Spleen (tissue), 11 donors: Measurements from ENCODE around the gene MARK1. TPM values are rescaled to one million over a fixed set of nuclear protein-coding genes. Genes with fewer than 3 reads are reported as not detected.

Source experiments
- DNase-seq: peaks from one replicate; pipeline ENCODE4 v3.0.0-alpha.2; 2020
- H3K27ac ChIP-seq, 8 donors: fragments of 200-600 bp; sonication (generic) in 7 of 8; 1 replicate in 4 of 8; 2 replicates in 4 of 8; pipeline versions ENCODE4 v1.5.0 to v1.8.0; 2016 to 2021; ENCODE audit warnings: inconsistent platforms in 4 of 8, mild to moderate bottlenecking in 4 of 8, moderate library complexity in 1 of 8
- H3K27me3 ChIP-seq, 7 donors: fragments of 200-600 bp; sonication (generic) in 6 of 7; replicated peaks in 1 of 7; 1 replicate in 4 of 7; 2 replicates in 3 of 7; pipeline versions ENCODE4 v1.5.0 to v1.8.0; 2016 to 2021; ENCODE audit warnings: inconsistent platforms in 3 of 7, mild to moderate bottlenecking in 1 of 7
- H3K36me3 ChIP-seq, 6 donors: fragments of 200-600 bp; sonication (generic) in 5 of 6; 1 replicate in 4 of 6; 2 replicates in 2 of 6; pipeline versions ENCODE4 v1.5.0 to v1.8.0; 2016 to 2021; ENCODE audit warnings: inconsistent platforms in 2 of 6
- H3K4me1 ChIP-seq, 6 donors: fragments of 200-600 bp; sonication (generic) in 5 of 6; 1 replicate in 3 of 6; 2 replicates in 3 of 6; pipeline versions ENCODE4 v1.5.0 to v1.8.0; 2016 to 2021; ENCODE audit warnings: inconsistent platforms in 3 of 6
- H3K4me3 ChIP-seq, 8 donors: fragments of 200-600 bp; sonication (generic) in 7 of 8; 1 replicate in 4 of 8; 2 replicates in 4 of 8; pipeline versions ENCODE4 v1.5.0 to v1.8.0; 2016 to 2021; ENCODE audit warnings: inconsistent platforms in 4 of 8, mild to moderate bottlenecking in 4 of 8, moderate library complexity in 2 of 8
- H3K9me3 ChIP-seq, 8 donors: fragments of 200-600 bp; sonication (generic) in 7 of 8; 1 replicate in 4 of 8; 2 replicates in 4 of 8; pipeline versions ENCODE4 v1.5.0 to v1.8.0; 2016 to 2021; ENCODE audit warnings: inconsistent platforms in 4 of 8
- CTCF ChIP-seq, 11 experiments: fragments of 200-600 bp in 7 of 11; fragments of 450-650 bp in 4 of 11; sonication (generic) in 4 of 11; IDR thresholded peaks in 8 of 11; conservative IDR thresholded peaks in 3 of 11; 1 replicate in 7 of 11; 2 replicates in 4 of 11; pipeline versions ENCODE4 v1.4.0 to v1.8.0; 2016 to 2021; ENCODE audit warnings: antibody characterized with exemption in 11 of 11, inconsistent platforms in 4 of 11, mild to moderate bottlenecking in 1 of 11
- POLR2A ChIP-seq, 3 donors: fragments of 450-650 bp; IDR thresholded peaks; one replicate each; pipeline ENCODE4 v1.5.1; 2017; ENCODE audit warnings: antibody characterized with exemption in 3 of 3, mild to moderate bottlenecking in 1 of 3
- POLR2AphosphoS5 ChIP-seq, 3 donors: sonication (generic); formaldehyde crosslinking; IDR thresholded peaks; one replicate each; pipeline ENCODE4 v1.5.1; 2017; ENCODE audit warnings: antibody characterized with exemption in 3 of 3
- WGBS, 5 donors: extraction: QIAGEN DNeasy Blood & Tissue Kit in 3 of 5; methylation state at CpG; one replicate each; pipeline versions ENCODE4 v1.1.5 to v1.1.7; 2013 to 2018; 5-methylcytosine and 5-hydroxymethylcytosine counted together
- intact Hi-C: fragments of 100-400 bp; cut with DNase I; formaldehyde crosslinking; loops from one replicate; pipeline ENCODE4 v1.15.0; 2023; ENCODE audit warnings: low total_unique reads
- polyA plus RNA-seq, 3 donors: library from polyadenylated mRNA; stranded (reverse); fragments of 200-250 nt; gene quantifications; one replicate each; pipeline ENCODE4 v1.2.1, GENCODE V29; 2013
- total RNA-seq, 7 donors: library from RNA; depleted of rRNA in 3 of 7; stranded (reverse); fragments of >200 nt in 3 of 7; fragmentation: NEBNext Ultra II Directional in 4 of 7; extraction: Animal tissue kit (Norgen Biotek cat#: 25700) in 4 of 7; gene quantifications; one replicate each; pipeline versions ENCODE4 v1.1.0 to v1.2.1, GENCODE V29; 2016 to 2021
- donor health status: healthy with polysubstance abuse.
- donor health status: DM: no; HTN: no; CAD: no; lungs with moderate emphysema.
- donor health status: DM: no; HTN: no; CAD: no.
- donor health status: Bipolar disorder and iron deficiency.
- donor health status: healthy.
- donor health status: DM: no; HTN: no; CAD: no.
- donor health status: DM: yes; HTN: yes; CAD: no.

MARK1 gene
- total and polyA plus RNA-seq, 10 donors, result 0.59 to 3.9 (median 2.1) TPM

GRCh38 chr1:220701974-220702373 is 174.0 kb downstream of the MARK1 start:
- Histone ChIP-seq H3K9me3 (no peaks in the 10 kb centered on the region), H3K4me1 (peaks cover 0 to 41% (median 7%) of the 10 kb centered on the region in 6 donors), H3K27ac (no peak overlapping the region), H3K27me3 (no peaks in the 10 kb centered on the region), H3K36me3 (peaks cover 0 to 14% (median 2%) of the 10 kb centered on the region in 6 donors), H3K4me3 (no peak overlapping the region)
- intact Hi-C loops, result no loop called here
- no peak for DNase-seq
- 27 to 45% (median 40%) methylated on average over 6 of the region's 6 CpGs for WGBS, 5 donors
- TF ChIP-seq POLR2AphosphoS5 (IDR thresholded peaks at IDR 0.05) (no peak), CTCF (IDR thresholded peaks at IDR 0.05 in 8 of 11, conservative IDR thresholded peaks at IDR 0.05 in 3 of 11) (no peak), POLR2A (IDR thresholded peaks at IDR 0.05) (no peak)

- 26 to 57% (median 40%) methylated on average over 5 of the region's 5 CpGs for WGBS, 5 donors
- no peak overlapping the region for H3K4me3 ChIP-seq
- H3K36me3 ChIP-seq, result peaks cover 0 to 7% (median 2%) of the 10 kb centered on the region in 6 donors
- TF ChIP-seq POLR2AphosphoS5 (IDR thresholded peaks at IDR 0.05), result no peak
- TF ChIP-seq POLR2A (IDR thresholded peaks at IDR 0.05), result no peak
- TF ChIP-seq CTCF (IDR thresholded peaks at IDR 0.05 in 8 of 11, conservative IDR thresholded peaks at IDR 0.05 in 3 of 11), result no peak
- peaks cover 0 to 43% (median 7%) of the 10 kb centered on the region in 6 donors for H3K4me1 ChIP-seq
- intact Hi-C loops, result no loop called here
- H3K27me3 ChIP-seq, result no peaks in the 10 kb centered on the region
- no peak overlapping the region for H3K27ac ChIP-seq
- no peak for DNase-seq
- H3K9me3 ChIP-seq, result no peaks in the 10 kb centered on the region
Measured at GRCh38 chr1:220702733-220703270, 174.9 kb downstream of the MARK1 start.

DNA sequence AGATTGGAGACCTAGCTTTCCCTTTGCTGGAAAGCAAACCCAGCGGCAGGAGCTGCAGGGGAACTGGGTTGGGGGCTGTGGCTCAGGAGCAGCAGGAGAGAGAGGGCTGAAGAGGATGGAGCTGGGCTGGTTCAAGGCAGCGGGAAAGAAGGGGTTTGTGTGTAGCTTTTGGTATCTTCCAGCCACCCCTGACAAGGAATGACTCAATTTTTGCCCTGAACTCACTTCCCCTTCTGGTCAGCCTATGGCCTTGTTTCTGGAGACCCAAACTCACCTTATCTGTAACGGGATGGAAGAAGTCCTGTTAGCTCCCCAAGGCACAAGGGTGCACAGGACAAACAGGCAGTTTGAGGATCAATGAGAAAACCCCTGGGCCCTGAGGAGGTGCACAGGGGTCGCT is 175.4 kb downstream of the MARK1 start:
- WGBS, 5 donors, result 65 to 91% (median 78%) methylated on average over 4 of the region's 4 CpGs

More for the DNA sequence above, 175.4 kb downstream of the MARK1 start:
- no peak for TF ChIP-seq POLR2AphosphoS5 (IDR thresholded peaks at IDR 0.05)
- no peak for TF ChIP-seq CTCF (IDR thresholded peaks at IDR 0.05 in 8 of 11, conservative IDR thresholded peaks at IDR 0.05 in 3 of 11)
- no peak for TF ChIP-seq POLR2A (IDR thresholded peaks at IDR 0.05)
- Histone ChIP-seq H3K36me3 (peaks cover 0 to 3% (median 0%) of the 10 kb centered on the region in 6 donors), H3K9me3 (no peaks in the 10 kb centered on the region), H3K4me3 (no peak overlapping the region), H3K27ac (no peak overlapping the region), H3K27me3 (no peaks in the 10 kb centered on the region), H3K4me1 (peaks cover 0 to 43% (median 7%) of the 10 kb centered on the region in 6 donors)
- intact Hi-C loops, result no loop called here
- no peak for DNase-seq
